Measurements from ENCODE around the gene VIT. TPM values are rescaled to one million over a fixed set of nuclear protein-coding genes. Genes with fewer than 3 reads are reported as not detected.

Gene VIT
- total RNA-seq, 3 donors from 2014 or later (not counting 1 experiment from before 2014, with no cell fraction given), result 1.4 to 1.9 (median 1.7) TPM

DNA sequence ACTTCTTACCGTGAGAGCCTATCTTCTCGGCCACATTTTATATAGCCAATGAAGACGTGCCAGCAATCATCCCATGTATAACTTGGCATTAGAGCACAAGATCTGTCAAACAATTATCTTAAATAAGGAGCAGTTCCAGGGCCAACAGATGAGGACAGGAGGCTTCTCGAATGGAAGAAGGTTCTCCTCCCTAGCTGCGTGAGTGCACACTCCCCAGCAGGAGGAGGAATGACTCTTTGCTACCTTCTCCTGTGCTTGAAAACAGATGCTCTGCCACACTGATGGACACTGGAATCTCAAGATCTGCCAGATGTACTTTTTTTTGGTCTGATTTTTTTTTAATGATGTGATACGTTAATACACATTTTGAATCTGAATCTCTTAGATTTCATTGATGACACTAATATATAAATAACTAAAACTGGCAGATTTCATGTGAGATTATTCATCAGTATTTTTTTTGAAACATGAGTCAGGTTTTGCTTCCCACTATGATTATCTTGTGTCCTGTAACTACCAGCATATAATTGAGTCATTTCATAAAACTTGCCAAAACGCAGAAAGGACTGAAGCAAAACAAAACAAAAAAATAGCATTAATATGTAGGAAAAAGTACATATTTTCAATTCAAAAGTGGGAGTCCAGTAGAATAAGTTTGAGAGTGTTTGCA, 626 bp upstream of the VIT start:
- no peaks in the 10 kb centered on the region for H3K4me1 ChIP-seq (ENCODE audit: control insufficient read depth, insufficient read depth, low read length)
- H3K27me3 Mint-ChIP-seq (ENCODE audit: low read depth in 2 of 2), result peaks cover 0 to 7% of the 10 kb centered on the region in 2 donors
- TF ChIP-seq, protein P1, sequence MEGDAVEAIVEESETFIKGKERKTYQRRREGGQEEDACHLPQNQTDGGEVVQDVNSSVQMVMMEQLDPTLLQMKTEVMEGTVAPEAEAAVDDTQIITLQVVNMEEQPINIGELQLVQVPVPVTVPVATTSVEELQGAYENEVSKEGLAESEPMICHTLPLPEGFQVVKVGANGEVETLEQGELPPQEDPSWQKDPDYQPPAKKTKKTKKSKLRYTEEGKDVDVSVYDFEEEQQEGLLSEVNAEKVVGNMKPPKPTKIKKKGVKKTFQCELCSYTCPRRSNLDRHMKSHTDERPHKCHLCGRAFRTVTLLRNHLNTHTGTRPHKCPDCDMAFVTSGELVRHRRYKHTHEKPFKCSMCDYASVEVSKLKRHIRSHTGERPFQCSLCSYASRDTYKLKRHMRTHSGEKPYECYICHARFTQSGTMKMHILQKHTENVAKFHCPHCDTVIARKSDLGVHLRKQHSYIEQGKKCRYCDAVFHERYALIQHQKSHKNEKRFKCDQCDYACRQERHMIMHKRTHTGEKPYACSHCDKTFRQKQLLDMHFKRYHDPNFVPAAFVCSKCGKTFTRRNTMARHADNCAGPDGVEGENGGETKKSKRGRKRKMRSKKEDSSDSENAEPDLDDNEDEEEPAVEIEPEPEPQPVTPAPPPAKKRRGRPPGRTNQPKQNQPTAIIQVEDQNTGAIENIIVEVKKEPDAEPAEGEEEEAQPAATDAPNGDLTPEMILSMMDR (IDR thresholded peaks at IDR 0.05), result no peak
- H3K4me3 ChIP-seq (ENCODE audit: low read length), result no peak overlapping the region
- H3K27me3 ChIP-seq (ENCODE audit: control insufficient read depth, insufficient read depth, low read length), result no peaks in the 10 kb centered on the region
- no peak overlapping the region for H3K4me3 Mint-ChIP-seq
- H3K36me3 ChIP-seq (ENCODE audit: control insufficient read depth, insufficient read depth, low read length), result no peaks in the 10 kb centered on the region
- no peak overlapping the region for H3K27ac ChIP-seq (ENCODE audit: low read length)
- no peak overlapping the region for H3K27ac Mint-ChIP-seq
- no peaks in the 10 kb centered on the region for H3K9me3 ChIP-seq (ENCODE audit: control insufficient read depth, insufficient read depth, low read length)
- H3K36me3 Mint-ChIP-seq, result no peaks in the 10 kb centered on the region
- DNase-seq (no peak), ATAC-seq (no peak)
- 92% methylated on average over 5 of the region's 7 CpGs for WGBS (ENCODE audit: insufficient coverage)
- intact Hi-C loops (cut with micrococcal nuclease), result no loop called here
- H3K9me3 Mint-ChIP-seq, result no peaks in the 10 kb centered on the region
- H3K4me1 Mint-ChIP-seq, result no peaks in the 10 kb centered on the region

GRCh38 chr2:36697424-36698066, 1.0 kb downstream of the VIT start:
- DNase-seq (no peak), ATAC-seq (no peak)
- Histone ChIP-seq H3K27me3 (ENCODE audit: control insufficient read depth, insufficient read depth, low read length) (no peaks in the 10 kb centered on the region), H3K4me3 (ENCODE audit: low read length) (no peak overlapping the region), H3K27ac (ENCODE audit: low read length) (no peak overlapping the region), H3K9me3 (ENCODE audit: control insufficient read depth, insufficient read depth, low read length) (no peaks in the 10 kb centered on the region), H3K36me3 (ENCODE audit: control insufficient read depth, insufficient read depth, low read length) (no peaks in the 10 kb centered on the region), H3K4me1 (ENCODE audit: control insufficient read depth, insufficient read depth, low read length) (no peaks in the 10 kb centered on the region)
- Mint-ChIP-seq H3K9me3 (no peaks in the 10 kb centered on the region), H3K4me3 (no peak overlapping the region), H3K4me1 (no peaks in the 10 kb centered on the region), H3K27me3 (ENCODE audit: low read depth in 2 of 2) (peaks cover 0 to 7% of the 10 kb centered on the region in 2 donors), H3K27ac (no peak overlapping the region), H3K36me3 (no peaks in the 10 kb centered on the region)
- WGBS (ENCODE audit: insufficient coverage), result 81% methylated on average over 7 of the region's 8 CpGs
- TF ChIP-seq, protein P1 (IDR thresholded peaks at IDR 0.05), result no peak
- intact Hi-C loops (cut with micrococcal nuclease), result no loop called here

DNA sequence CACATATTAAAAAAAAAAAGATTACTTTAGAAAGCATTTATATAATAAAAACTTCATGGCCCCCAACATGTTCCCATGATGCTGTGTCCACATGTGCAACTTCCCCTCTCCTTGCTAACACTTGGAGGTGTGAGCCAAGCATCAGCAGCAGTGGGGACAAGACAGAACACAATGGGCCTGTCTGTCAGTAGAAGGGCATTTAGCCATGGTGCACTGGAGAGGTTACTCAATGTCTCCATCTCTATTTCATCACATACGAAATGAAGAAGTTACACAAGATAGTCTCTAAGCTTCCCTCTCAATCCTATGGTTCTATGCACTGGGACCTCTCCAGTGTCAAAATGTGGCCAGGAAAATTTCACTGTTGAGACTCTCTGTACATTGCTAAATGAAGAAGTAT, 2.5 kb downstream of the VIT start:
- ATAC-seq (no peak), DNase-seq (no peak)
- H3K36me3 ChIP-seq (ENCODE audit: control insufficient read depth, insufficient read depth, low read length), result no peaks in the 10 kb centered on the region
- no peaks in the 10 kb centered on the region for H3K27me3 ChIP-seq (ENCODE audit: control insufficient read depth, insufficient read depth, low read length)
- intact Hi-C loops (cut with micrococcal nuclease), result no loop called here
- H3K9me3 Mint-ChIP-seq, result no peaks in the 10 kb centered on the region
- H3K9me3 ChIP-seq (ENCODE audit: control insufficient read depth, insufficient read depth, low read length), result no peaks in the 10 kb centered on the region
- no peaks in the 10 kb centered on the region for H3K4me1 Mint-ChIP-seq
- H3K27me3 Mint-ChIP-seq (ENCODE audit: low read depth in 2 of 2), result peaks cover 0 to 7% of the 10 kb centered on the region in 2 donors
- H3K4me3 Mint-ChIP-seq, result no peak overlapping the region
- H3K27ac Mint-ChIP-seq, result no peak overlapping the region
- H3K36me3 Mint-ChIP-seq, result no peaks in the 10 kb centered on the region
- no peak overlapping the region for H3K27ac ChIP-seq (ENCODE audit: low read length)
- no peaks in the 10 kb centered on the region for H3K4me1 ChIP-seq (ENCODE audit: control insufficient read depth, insufficient read depth, low read length)
- whole genome bisulfite sequencing (ENCODE audit: insufficient coverage), result 82% methylated on average over 1 of the region's 1 CpG
- TF ChIP-seq, protein P1 (IDR thresholded peaks at IDR 0.05), result no peak
- no peak overlapping the region for H3K4me3 ChIP-seq (ENCODE audit: low read length)
